Measurements from ENCODE around the gene GTF2IRD2. TPM values are rescaled to one million over a fixed set of nuclear protein-coding genes. Genes with fewer than 3 reads are reported as not detected.
"Not testable (repeated sequence)": the region's sequence is repeated elsewhere in the genome, so short reads cannot be mapped to it uniquely, and the experiment has no call there.

The GTF2IRD2 gene
- 10 to 100 TPM; 15.6 to 35.3 (median 31.5) TPM for total RNA-seq

DNA sequence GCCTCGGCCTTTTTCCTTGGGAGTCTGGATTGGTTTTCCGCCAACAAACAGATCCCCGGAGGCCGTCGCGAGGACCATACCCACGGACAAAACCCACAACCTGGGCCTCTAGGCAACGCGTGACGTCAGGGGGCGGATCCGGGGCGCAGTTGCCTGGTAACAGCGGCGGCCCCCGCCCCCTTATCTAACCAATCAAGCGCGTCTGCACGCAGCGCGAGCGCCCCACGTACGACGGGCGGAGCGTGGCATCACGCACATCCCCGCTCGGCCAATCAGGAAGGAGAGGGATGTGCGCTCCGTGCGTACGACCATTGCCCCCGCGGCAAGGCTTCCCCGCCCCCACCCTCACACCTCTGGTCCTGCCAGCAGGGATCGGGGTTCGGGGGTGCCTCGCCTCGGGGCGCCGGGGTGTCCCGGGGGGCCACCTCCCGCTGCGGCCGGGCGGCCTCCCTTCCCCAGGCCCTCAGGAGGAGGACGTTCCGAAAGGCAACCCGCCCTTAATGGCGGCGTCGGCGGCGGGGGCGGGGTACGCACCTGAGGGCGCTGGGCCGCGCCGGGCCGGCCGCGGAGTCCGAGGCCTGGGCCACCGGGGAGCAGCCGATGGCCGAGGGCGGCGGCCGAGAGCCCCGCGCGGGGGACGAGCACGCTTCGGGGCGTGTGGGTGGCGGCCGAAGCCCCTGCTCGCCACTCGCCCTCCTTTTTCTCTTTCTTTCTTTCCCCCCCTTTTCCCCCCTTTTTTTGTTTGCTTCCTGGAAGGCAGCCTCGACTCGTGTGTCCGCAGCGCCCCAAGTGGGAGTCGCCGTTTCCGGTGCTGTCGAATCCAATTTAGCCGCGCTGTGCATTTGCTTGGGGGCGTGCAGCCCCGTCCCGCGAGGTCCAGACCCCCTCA lies at the start of gene GTF2IRD2:
Gene GTF2IRD2 (minus strand): TSS at position 773 of the 889 bp plus-strand sequence. CDS start 15,227 bp downstream, outside the sequence.
- peak within 1 kb of the TSS in 2 of 4 donors; percentile 18 to 57 for H3K4me3 ChIP-seq
- peak within 1 kb of the TSS in 2 of 4 donors; percentile 85 to 90 for H3K27ac ChIP-seq
- not testable (repeated sequence) for H3K9me3 ChIP-seq, H3K36me3 ChIP-seq, H3K4me1 ChIP-seq, H3K27me3 ChIP-seq
- DNase-seq (ENCODE audit: low spot score in 2 of 2): peak; percentile 36 to 37
- TF ChIP-seq EP300 (IDR thresholded peaks at IDR 0.05): peak in 1 of 2 donors; percentile 23
- WGBS, 2 donors: no CpG with 5 or more reads among the region's 97 CpGs

- H3K4me1 ChIP-seq, H3K27me3 ChIP-seq, H3K36me3 ChIP-seq, H3K9me3 ChIP-seq: not testable (repeated sequence)
- DNase-seq (ENCODE audit: low spot score in 2 of 2): peak; percentile 53 to 74
- TF ChIP-seq EP300 (IDR thresholded peaks at IDR 0.05) (peak in 1 of 2 donors; percentile 56), POLR2A (IDR thresholded peaks at IDR 0.05) (peak in 1 of 2 donors; percentile 58)
- H3K27ac ChIP-seq: peak overlapping the region; percentile 78 to 89 (median 83)
- peak overlapping the region; percentile 48 to 59 (median 54) for H3K4me3 ChIP-seq
- 1 to 2% methylated on average over 10 to 21 of the region's 84 CpGs for whole genome bisulfite sequencing, 2 donors
These were observed 39.0 kb upstream of the GTF2IRD2 start for GRCh38 chr7:74890158-74891123.

- peak overlapping the region in 1 of 4 donors; percentile 27 for H3K4me3 ChIP-seq
- not testable (repeated sequence) for DNase-seq (ENCODE audit: low spot score in 2 of 2); H3K4me1 ChIP-seq; H3K36me3 ChIP-seq; H3K9me3 ChIP-seq; H3K27me3 ChIP-seq; H3K27ac ChIP-seq
- 72 to 79% methylated on average over 11 of the region's 31 CpGs for WGBS, 2 donors
These were observed 38.2 kb upstream of the GTF2IRD2 start for GRCh38 chr7:74889518-74890129.

GRCh38 chr7:74885295-74885694 lies 33.9 kb upstream of the GTF2IRD2 start:
- not testable (repeated sequence) for H3K36me3 ChIP-seq; H3K27ac ChIP-seq; DNase-seq (ENCODE audit: low spot score in 2 of 2); H3K9me3 ChIP-seq; H3K27me3 ChIP-seq; H3K4me3 ChIP-seq; H3K4me1 ChIP-seq
- WGBS, 2 donors: 100% methylated on average over 2 of the region's 3 CpGs; no CpG with 5 or more reads in 1 of the 2 donors

GRCh38 chr7:74882110-74882509 lies 30.7 kb upstream of the GTF2IRD2 start:
- peaks cover 0 to 12% (median 0%) of the 10 kb centered on the region in 3 donors for H3K36me3 ChIP-seq
- not testable (repeated sequence) for DNase-seq (ENCODE audit: low spot score in 2 of 2); H3K4me1 ChIP-seq; H3K27me3 ChIP-seq; H3K4me3 ChIP-seq; H3K9me3 ChIP-seq; H3K27ac ChIP-seq
- WGBS, 2 donors: 51 to 56% methylated on average over 7 to 9 of the region's 9 CpGs

- H3K4me3 ChIP-seq, H3K27me3 ChIP-seq, H3K36me3 ChIP-seq, H3K4me1 ChIP-seq, H3K9me3 ChIP-seq: not testable (repeated sequence)
- 20 to 30% methylated on average over 9 of the region's 20 CpGs for WGBS, 2 donors
- TF ChIP-seq EP300 (IDR thresholded peaks at IDR 0.05): peak in 1 of 2 donors; percentile 9
- H3K27ac ChIP-seq: peak overlapping the region in 2 of 4 donors; percentile 70 to 71
- peak in 1 of 2 donors; percentile 32 for DNase-seq (ENCODE audit: low spot score in 2 of 2)
These were observed 23.5 kb upstream of the GTF2IRD2 start for GRCh38 chr7:74874748-74875512.

- DNase-seq (ENCODE audit: low spot score in 2 of 2); H3K36me3 ChIP-seq; H3K27me3 ChIP-seq; H3K9me3 ChIP-seq; H3K4me1 ChIP-seq; H3K4me3 ChIP-seq: not testable (repeated sequence)
- 72 to 85% methylated on average over 2 to 3 of the region's 10 CpGs for WGBS, 2 donors
- peak overlapping the region in 1 of 4 donors; percentile 71 for H3K27ac ChIP-seq
These were observed 22.8 kb upstream of the GTF2IRD2 start for GRCh38 chr7:74874104-74874747.

- not testable (repeated sequence) for DNase-seq (ENCODE audit: low spot score in 2 of 2); H3K27ac ChIP-seq
- 81 to 96% methylated on average over 9 of the region's 9 CpGs for WGBS, 2 donors
These were observed 21.1 kb upstream of the GTF2IRD2 start for GRCh38 chr7:74872542-74872941.

DNA sequence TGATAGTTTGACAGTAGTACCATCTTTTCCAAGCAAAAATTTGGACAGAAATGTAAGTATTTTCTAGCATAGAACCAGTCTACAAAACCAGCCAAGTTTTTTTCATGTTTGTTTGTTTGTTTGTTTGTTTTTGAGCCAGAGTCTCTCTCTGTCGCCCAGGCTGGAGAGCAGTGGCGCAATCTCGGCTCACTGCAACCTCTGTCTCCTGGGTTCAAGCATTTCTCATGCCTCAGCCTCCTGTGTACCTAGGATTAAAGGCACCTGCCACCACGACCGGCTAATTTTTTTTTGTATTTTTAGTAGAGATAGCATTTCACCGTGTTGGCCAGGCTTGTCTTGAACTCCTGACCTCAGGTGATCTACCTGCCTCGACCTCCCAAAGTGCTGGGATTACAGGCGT lies 14.4 kb upstream of the GTF2IRD2 start:
- not testable (repeated sequence) for H3K27me3 ChIP-seq; DNase-seq (ENCODE audit: low spot score in 2 of 2); H3K27ac ChIP-seq; H3K4me1 ChIP-seq; H3K4me3 ChIP-seq; H3K36me3 ChIP-seq; H3K9me3 ChIP-seq
- WGBS, 2 donors: 67 to 75% methylated on average over 8 of the region's 8 CpGs

More at GRCh38 chr7:74872542-74872941, 21.1 kb upstream of the GTF2IRD2 start:
- not testable (repeated sequence) for H3K4me3 ChIP-seq, H3K36me3 ChIP-seq, H3K9me3 ChIP-seq, H3K27me3 ChIP-seq, H3K4me1 ChIP-seq

- no CpG with 5 or more reads among the region's 12 CpGs for WGBS, 2 donors
- DNase-seq (ENCODE audit: low spot score in 2 of 2); H3K27me3 ChIP-seq; H3K36me3 ChIP-seq; H3K9me3 ChIP-seq; H3K27ac ChIP-seq; H3K4me1 ChIP-seq; H3K4me3 ChIP-seq: not testable (repeated sequence)
These were observed 1.6 kb downstream of the GTF2IRD2 start for GRCh38 chr7:74849853-74850252.

- H3K4me1 ChIP-seq; H3K9me3 ChIP-seq; H3K27ac ChIP-seq; DNase-seq (ENCODE audit: low spot score in 2 of 2); H3K4me3 ChIP-seq; H3K36me3 ChIP-seq; H3K27me3 ChIP-seq: not testable (repeated sequence)
- 44 to 78% methylated on average over 2 to 3 of the region's 4 CpGs for WGBS, 2 donors
These were observed 21.0 kb downstream of the GTF2IRD2 start for GRCh38 chr7:74830411-74830810.

All from tibial nerve (tissue), 4 donors.